NCI-H446 treated with DMSO at 0.1 percent for 48 hours (cell line): ENCODE measurements around the gene ZHX3.
A peak's percentile ranks its signal among the peaks of the same experiment; 100 is the strongest.

Experiments used
- DNase-seq: peaks from one replicate; lab custom pipeline; 2025; lab: John Stamatoyannopoulos, UW

ZHX3 gene

GRCh38 chr20:41317546-41318270, at the start of gene ZHX3:
Gene ZHX3 (minus strand): TSS chr20:41317731. CDS start chr20:41204916, 112,815 bp downstream.
- peak; percentile 92 for DNase-seq

GRCh38 chr20:41367393-41367695, 49.8 kb upstream of the ZHX3 start:
- DNase-seq = no peak

- no peak for DNase-seq
Observed at GRCh38 chr20:41366546-41367392, 49.2 kb upstream of the ZHX3 start, which contains the start of gene EMILIN3. Gene EMILIN3 (minus strand): TSS chr20:41366818. CDS start chr20:41366634, 184 bp downstream.

GRCh38 chr20:41365777-41366545, 48.4 kb upstream of the ZHX3 start:
- no peak for DNase-seq

GRCh38 chr20:41364967-41365765, 47.6 kb upstream of the ZHX3 start:
- DNase-seq = no peak

- DNase-seq = no peak
Observed at GRCh38 chr20:41364236-41364855, 46.8 kb upstream of the ZHX3 start.

GRCh38 chr20:41363601-41364000, 46.1 kb upstream of the ZHX3 start:
- DNase-seq = no peak

- no peak for DNase-seq
Observed at GRCh38 chr20:41362748-41363140, 45.2 kb upstream of the ZHX3 start.

- DNase-seq = no peak
Observed at GRCh38 chr20:41361757-41362747, 44.5 kb upstream of the ZHX3 start.

GRCh38 chr20:41360831-41361756, 43.6 kb upstream of the ZHX3 start:
- DNase-seq = no peak

GRCh38 chr20:41359541-41360011, 42.0 kb upstream of the ZHX3 start:
- no peak for DNase-seq

- DNase-seq = no peak
Observed at GRCh38 chr20:41358717-41359116, 41.2 kb upstream of the ZHX3 start.

GRCh38 chr20:41358230-41358629, 40.7 kb upstream of the ZHX3 start:
- no peak for DNase-seq

GRCh38 chr20:41357424-41358163, 40.1 kb upstream of the ZHX3 start:
- DNase-seq = no peak

- no peak for DNase-seq
Observed at GRCh38 chr20:41356951-41357350, 39.4 kb upstream of the ZHX3 start.

GRCh38 chr20:41355598-41356203, 38.2 kb upstream of the ZHX3 start:
- no peak for DNase-seq

GRCh38 chr20:41355192-41355591, 37.7 kb upstream of the ZHX3 start:
- no peak for DNase-seq

GRCh38 chr20:41353530-41353929, 36.0 kb upstream of the ZHX3 start:
- no peak for DNase-seq
